Nephron progenitor cell (in vitro differentiated cells): ENCODE data around the gene TDRD1.

Experiments
- DNase-seq: peaks from one replicate; pipeline ENCODE4 v3.0.0; 2021
- H3K27ac Mint-ChIP-seq: 2 replicates; pipeline ENCODE4 v1.8.0; 2021; ENCODE audit warnings: mild to moderate bottlenecking, moderate library complexity, mixed read lengths
- H3K27me3 Mint-ChIP-seq: 2 replicates; pipeline ENCODE4 v1.8.0; 2021; ENCODE audit warnings: mild to moderate bottlenecking, low read depth, mixed read lengths; ENCODE audit not compliant: poor library complexity
- H3K36me3 Mint-ChIP-seq: 2 replicates; pipeline ENCODE4 v1.8.0; 2021; ENCODE audit warnings: low read depth, mixed read lengths
- H3K4me1 Mint-ChIP-seq: 2 replicates; pipeline ENCODE4 v1.8.0; 2021; ENCODE audit warnings: mixed read lengths
- H3K4me3 Mint-ChIP-seq: 2 replicates; pipeline ENCODE4 v1.8.0; 2021; ENCODE audit warnings: mild to moderate bottlenecking, moderate library complexity, mixed read lengths
- H3K9me3 Mint-ChIP-seq: 2 replicates; pipeline ENCODE4 v1.8.0; 2021; ENCODE audit warnings: mild to moderate bottlenecking, moderate library complexity, mixed read lengths
- TF ChIP-seq, protein P1 (sequence below): fragments of 200-600 bp; sonication (generic); IDR thresholded peaks from 2 replicates; pipeline ENCODE4 v1.5.0; 2021; ENCODE audit warnings: antibody characterized with exemption

Gene TDRD1

DNA sequence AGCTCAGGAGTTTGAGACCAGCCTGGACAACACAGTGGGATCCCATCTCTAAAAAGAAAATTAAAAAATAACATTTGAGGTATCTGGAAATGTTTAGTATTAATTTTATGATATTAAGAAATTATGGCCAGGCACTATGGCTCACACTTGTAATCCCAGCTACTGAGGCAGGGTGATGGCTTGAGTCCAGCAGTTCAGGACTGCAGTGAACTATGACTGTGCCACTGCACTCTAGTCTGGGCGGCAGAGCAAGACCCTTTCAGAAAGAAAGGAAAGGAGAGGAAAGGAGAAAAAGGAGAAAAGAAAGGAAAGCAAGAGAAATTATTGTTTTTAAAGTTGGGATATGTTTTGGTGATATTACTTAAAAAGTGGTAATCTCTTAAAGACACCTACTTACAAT is 2.6 kb upstream of the TDRD1 start:
- H3K4me1 Mint-ChIP-seq = peaks cover 40% of the 10 kb centered on the region
- H3K27me3 Mint-ChIP-seq = peaks cover 2% of the 10 kb centered on the region
- H3K36me3 Mint-ChIP-seq = peaks cover 8% of the 10 kb centered on the region
- TF ChIP-seq, protein P1, sequence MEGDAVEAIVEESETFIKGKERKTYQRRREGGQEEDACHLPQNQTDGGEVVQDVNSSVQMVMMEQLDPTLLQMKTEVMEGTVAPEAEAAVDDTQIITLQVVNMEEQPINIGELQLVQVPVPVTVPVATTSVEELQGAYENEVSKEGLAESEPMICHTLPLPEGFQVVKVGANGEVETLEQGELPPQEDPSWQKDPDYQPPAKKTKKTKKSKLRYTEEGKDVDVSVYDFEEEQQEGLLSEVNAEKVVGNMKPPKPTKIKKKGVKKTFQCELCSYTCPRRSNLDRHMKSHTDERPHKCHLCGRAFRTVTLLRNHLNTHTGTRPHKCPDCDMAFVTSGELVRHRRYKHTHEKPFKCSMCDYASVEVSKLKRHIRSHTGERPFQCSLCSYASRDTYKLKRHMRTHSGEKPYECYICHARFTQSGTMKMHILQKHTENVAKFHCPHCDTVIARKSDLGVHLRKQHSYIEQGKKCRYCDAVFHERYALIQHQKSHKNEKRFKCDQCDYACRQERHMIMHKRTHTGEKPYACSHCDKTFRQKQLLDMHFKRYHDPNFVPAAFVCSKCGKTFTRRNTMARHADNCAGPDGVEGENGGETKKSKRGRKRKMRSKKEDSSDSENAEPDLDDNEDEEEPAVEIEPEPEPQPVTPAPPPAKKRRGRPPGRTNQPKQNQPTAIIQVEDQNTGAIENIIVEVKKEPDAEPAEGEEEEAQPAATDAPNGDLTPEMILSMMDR = no peak
- peaks cover 4% of the 10 kb centered on the region for H3K9me3 Mint-ChIP-seq
- no peak overlapping the region for H3K27ac Mint-ChIP-seq
- no peak overlapping the region for H3K4me3 Mint-ChIP-seq
- DNase-seq = no peak

DNA sequence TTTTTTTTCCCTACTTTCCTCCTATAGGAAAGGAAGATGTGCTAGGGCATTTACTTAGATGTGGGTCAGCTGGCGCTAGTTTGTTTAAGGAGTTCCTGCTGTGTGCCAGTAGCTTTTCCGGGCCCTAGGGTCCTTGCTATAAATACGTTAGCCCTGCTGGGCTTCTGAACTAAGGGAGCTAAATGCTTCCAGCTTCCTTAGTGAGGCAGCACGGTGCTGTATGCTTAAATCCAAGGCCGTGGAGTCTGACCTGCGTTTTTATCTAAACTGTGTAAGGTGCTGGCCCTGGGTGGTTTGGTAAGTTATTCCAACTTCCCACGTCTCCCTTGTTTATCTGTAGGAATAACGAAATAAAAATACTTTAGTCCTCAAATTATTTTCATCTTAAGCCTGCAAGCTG is 594 bp downstream of the TDRD1 start:
- Mint-ChIP-seq H3K9me3 (peaks cover 4% of the 10 kb centered on the region), H3K4me1 (peaks cover 16% of the 10 kb centered on the region), H3K4me3 (no peak overlapping the region), H3K27me3 (peaks cover 2% of the 10 kb centered on the region), H3K27ac (no peak overlapping the region), H3K36me3 (no peaks in the 10 kb centered on the region)
- DNase-seq = no peak
- TF ChIP-seq, protein P1 = no peak

DNA sequence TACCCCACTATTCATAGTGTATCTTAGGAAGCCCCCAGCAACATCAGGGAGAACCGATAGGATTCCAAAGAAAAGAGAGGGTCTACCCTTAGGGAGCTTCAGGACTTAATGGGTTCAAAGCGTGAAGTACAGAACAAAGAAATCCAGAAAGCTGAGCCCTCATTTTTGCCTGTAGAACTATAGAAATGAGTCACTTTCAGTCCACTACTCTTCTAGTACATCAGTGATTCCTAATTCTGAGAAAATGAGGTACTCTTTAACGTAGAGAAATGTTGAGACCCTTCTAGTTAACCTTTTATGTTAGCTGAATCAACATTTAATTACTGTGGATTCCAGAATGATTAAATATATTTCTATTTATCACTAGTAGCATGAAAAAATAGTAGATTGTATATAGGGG is 1.8 kb downstream of the TDRD1 start:
- TF ChIP-seq, protein P1 = no peak
- Mint-ChIP-seq H3K27ac (no peak overlapping the region), H3K4me3 (no peak overlapping the region), H3K9me3 (peaks cover 4% of the 10 kb centered on the region), H3K27me3 (peaks cover 2% of the 10 kb centered on the region), H3K36me3 (no peaks in the 10 kb centered on the region), H3K4me1 (peaks cover 11% of the 10 kb centered on the region)
- no peak for DNase-seq

DNA sequence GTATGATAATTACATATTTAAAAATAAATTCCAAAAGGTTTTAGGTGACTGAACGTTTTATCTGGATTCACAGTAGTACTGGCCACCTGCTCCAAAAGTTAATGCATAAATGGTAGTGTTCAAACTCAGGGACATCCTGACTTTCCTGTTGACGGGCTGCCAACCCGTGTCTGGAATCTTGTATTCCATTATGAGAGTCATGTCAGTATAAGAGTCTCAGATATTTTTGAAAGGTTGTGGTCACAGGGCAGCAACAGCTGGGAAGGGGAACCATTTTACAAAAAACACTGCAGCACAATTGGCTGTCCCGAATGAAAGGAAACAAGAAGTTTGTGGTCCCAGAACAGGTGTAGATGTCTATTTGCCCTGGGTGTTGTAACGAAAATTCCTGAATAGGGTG is 2.8 kb downstream of the TDRD1 start:
- TF ChIP-seq, protein P1 = no peak
- no peak for DNase-seq
- H3K27ac Mint-ChIP-seq = no peak overlapping the region
- H3K36me3 Mint-ChIP-seq = no peaks in the 10 kb centered on the region
- H3K27me3 Mint-ChIP-seq = peaks cover 2% of the 10 kb centered on the region
- peaks cover 7% of the 10 kb centered on the region for H3K9me3 Mint-ChIP-seq
- no peak overlapping the region for H3K4me3 Mint-ChIP-seq
- peaks cover 13% of the 10 kb centered on the region for H3K4me1 Mint-ChIP-seq

DNA sequence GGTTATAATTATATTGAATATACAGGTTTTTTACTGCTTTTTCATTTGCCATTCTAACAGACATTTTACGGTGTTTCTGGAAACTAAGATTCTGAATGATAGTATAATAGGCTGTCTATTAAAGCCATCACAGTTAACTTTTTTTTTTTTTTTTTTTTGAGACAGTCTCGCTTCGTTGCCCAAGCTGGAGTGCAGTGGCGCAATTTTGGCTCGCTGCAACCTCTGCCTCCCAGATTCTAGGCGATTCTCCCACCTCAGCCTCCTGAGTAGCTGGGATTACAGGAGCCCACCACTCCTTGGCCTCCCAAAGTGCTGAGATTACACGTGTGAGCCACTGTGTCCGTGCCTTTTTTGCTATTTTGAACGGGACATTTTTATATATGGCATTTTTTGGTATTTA is 4.4 kb downstream of the TDRD1 start:
- no peak for DNase-seq
- H3K27me3 Mint-ChIP-seq = peaks cover 2% of the 10 kb centered on the region
- H3K36me3 Mint-ChIP-seq = no peaks in the 10 kb centered on the region
- peaks cover 12% of the 10 kb centered on the region for H3K4me1 Mint-ChIP-seq
- no peak overlapping the region for H3K4me3 Mint-ChIP-seq
- no peak overlapping the region for H3K27ac Mint-ChIP-seq
- peaks cover 7% of the 10 kb centered on the region for H3K9me3 Mint-ChIP-seq
- TF ChIP-seq, protein P1 = no peak

DNA sequence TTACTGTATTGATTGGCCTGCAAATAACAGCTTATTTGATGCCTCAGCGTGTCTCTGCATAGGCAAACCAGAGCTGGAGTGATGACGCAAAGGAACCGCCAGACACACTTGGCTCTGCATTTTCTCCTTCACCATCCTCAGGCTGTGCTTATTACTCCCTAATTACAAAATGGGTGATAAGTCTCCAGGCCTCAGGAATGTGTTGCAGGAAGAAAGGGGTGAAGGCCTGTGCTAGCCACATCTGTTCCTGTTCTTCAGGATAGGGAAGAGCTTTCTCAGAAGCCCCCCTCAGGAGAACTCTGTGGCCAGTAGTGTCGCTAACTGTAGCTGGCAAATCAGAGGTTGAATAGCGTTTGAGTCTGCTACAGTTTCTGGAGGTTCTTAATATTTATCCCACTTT is 5.1 kb downstream of the TDRD1 start:
- no peak overlapping the region for H3K4me3 Mint-ChIP-seq
- no peak for DNase-seq
- peaks cover 2% of the 10 kb centered on the region for H3K27me3 Mint-ChIP-seq
- TF ChIP-seq, protein P1 = no peak
- H3K36me3 Mint-ChIP-seq = no peaks in the 10 kb centered on the region
- H3K4me1 Mint-ChIP-seq = peaks cover 7% of the 10 kb centered on the region
- no peak overlapping the region for H3K27ac Mint-ChIP-seq
- peaks cover 4% of the 10 kb centered on the region for H3K9me3 Mint-ChIP-seq
